Central memory CD8-positive, alpha-beta T cell (primary cell): ENCODE measurements around the gene PLA2G7.
"Not testable (repeated sequence)": the region's sequence is repeated elsewhere in the genome, so short reads cannot be mapped to it uniquely, and the experiment has no call there.

Experiments used
- ATAC-seq: fragments of 150-1000 bp; cut with Tn5 transposase; replicated peaks from 2 replicates; pipeline ENCODE4 v1.10.0; 2022; ENCODE audit warnings: mild to moderate bottlenecking, moderate FRiP score, moderate number of reproducible peaks; ENCODE audit not compliant: poor library complexity, severe bottlenecking; ENCODE audit errors: extremely low read depth
- DNase-seq, 2 donors: peaks; one replicate each; pipeline ENCODE4 v3.0.0; 2021; ENCODE audit warnings: low spot score in 2 of 2
- H3K27ac Mint-ChIP-seq: one replicate; pipeline ENCODE4 v1.8.0; 2022; ENCODE audit warnings: low read depth, mild to moderate bottlenecking, moderate library complexity, mixed read lengths
- H3K27me3 Mint-ChIP-seq: one replicate; pipeline ENCODE4 v1.8.0; 2022; ENCODE audit warnings: mixed read lengths
- H3K36me3 Mint-ChIP-seq: one replicate; pipeline ENCODE4 v1.8.0; 2022; ENCODE audit warnings: mild to moderate bottlenecking, moderate library complexity, mixed read lengths; ENCODE audit not compliant: insufficient read depth
- H3K4me1 Mint-ChIP-seq: one replicate; pipeline ENCODE4 v1.8.0; 2022; ENCODE audit warnings: mixed read lengths
- H3K4me3 Mint-ChIP-seq: one replicate; pipeline ENCODE4 v1.8.0; 2022; ENCODE audit warnings: mild to moderate bottlenecking, moderate library complexity, mixed read lengths
- H3K9me3 Mint-ChIP-seq: one replicate; pipeline ENCODE4 v1.8.0; 2022; ENCODE audit warnings: mixed read lengths

Gene PLA2G7

DNA sequence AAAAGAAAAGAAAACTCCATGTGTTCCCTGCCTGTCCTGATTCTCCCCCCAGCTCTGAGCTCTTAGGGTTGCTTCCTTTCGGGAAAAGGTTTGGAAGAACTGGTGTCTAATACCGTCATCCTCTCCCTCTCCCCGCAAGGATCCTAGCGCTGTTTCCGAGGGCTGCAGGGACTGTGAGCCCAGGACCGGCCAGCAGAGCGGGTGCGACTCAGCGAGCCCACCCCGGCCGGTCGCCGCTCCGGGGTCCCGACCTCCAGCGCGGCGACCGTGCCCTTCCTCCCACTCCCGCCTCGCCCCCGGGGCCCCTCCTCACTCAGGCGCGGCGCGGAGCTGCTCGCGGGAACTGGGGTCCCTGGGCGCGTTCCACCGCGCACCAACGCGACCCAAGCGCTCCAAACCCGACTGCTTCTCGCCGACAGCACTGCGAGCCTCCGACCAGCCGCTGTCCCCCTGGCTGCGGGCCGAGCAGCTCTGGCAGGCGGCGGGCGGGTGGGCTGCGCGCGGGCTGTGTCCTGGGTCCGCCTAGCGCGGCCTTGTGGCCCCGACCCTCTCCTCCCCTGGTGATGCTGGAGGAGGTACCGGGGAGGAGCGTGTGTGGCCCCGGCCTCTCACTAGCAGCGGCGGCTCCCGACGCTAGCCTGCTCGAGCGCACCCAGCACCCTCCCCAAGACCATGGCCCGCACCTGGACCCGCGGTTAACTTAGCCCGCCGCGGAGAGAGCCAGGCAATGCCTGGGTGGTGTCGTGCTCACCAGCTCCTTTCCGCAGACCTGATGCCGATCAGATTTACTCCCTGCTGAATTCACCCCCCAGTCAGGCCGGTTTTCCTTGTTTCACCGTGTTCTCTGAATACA, at the start of gene PLA2G7:
Gene PLA2G7, minus strand, starts transcription at position 509 of the 853 bp plus-strand sequence. CDS start 12,484 bp downstream, outside the sequence.
- H3K27me3 Mint-ChIP-seq: peaks cover 78% of the 10 kb centered on the region
- DNase-seq (no peak), ATAC-seq (no peak)
- H3K4me1 Mint-ChIP-seq: peaks cover 8% of the 10 kb centered on the region
- H3K9me3 Mint-ChIP-seq: no peaks in the 10 kb centered on the region
- no peak within 1 kb of the TSS for H3K27ac Mint-ChIP-seq
- peak within 1 kb of the TSS; percentile 37 for H3K4me3 Mint-ChIP-seq
- peaks cover 2% of the 10 kb centered on the region for H3K36me3 Mint-ChIP-seq

DNA sequence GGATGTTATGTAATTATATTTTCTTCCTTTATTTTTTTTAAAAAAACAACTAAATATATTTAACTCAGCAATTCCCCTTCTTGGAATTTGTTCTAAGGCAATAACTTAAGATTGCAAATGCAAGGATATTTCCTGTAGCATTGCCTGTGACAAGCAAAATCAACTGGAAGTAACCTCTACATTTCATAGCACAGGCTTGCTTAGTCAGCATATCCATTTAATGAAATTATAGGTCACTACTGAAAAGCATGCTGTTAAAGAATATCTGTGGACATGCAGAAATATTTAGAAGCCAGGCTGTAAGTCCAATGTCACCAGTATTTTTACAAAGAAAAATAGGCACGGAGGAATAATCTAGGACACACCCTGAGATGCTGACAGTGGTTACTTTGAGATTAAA, 49.4 kb upstream of the PLA2G7 start:
- ATAC-seq (no peak), DNase-seq (no peak)
- no peak overlapping the region for H3K4me3 Mint-ChIP-seq
- no peaks in the 10 kb centered on the region for H3K4me1 Mint-ChIP-seq
- H3K27ac Mint-ChIP-seq: no peak overlapping the region
- H3K36me3 Mint-ChIP-seq: no peaks in the 10 kb centered on the region
- H3K27me3 Mint-ChIP-seq: peaks cover 21% of the 10 kb centered on the region
- no peaks in the 10 kb centered on the region for H3K9me3 Mint-ChIP-seq

DNA sequence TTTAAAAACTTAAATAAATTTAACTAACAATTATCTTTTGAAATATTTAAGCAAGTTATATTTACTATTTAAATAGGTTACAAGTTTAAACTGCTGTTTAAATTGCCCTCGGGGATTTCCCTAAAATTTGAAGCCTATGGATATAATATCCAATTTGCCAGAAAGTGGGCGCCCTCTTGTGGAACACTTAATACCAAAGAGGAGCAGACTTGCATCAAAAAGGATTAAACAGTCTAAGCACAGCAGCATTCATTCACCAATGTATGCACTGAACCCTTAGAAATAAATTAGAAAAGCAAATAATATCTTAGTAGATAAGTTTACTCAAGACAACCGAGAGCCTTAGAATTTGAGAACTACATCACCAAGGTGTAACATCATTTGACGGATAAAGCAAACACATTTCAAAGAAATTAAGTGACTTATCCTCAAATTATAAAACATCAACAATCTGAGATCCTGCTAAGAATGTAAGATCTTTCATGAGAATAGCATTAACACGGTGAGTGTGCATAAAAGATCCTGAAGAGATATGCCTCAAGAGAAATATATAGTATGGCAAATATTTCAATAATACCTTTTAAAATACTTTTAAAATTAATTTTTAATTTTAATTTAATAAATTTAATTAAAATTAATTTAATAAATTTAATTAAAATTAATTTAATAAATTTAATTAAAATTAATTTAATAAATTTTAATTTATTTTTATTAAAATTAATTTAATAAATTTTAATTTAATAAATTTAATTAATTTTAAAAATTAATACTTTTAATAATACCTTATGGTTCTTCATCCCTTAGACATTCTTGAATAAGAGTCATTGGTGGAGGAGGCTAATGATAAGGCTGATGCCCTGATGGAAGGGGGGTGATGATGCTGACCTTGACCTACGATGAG, 46.6 kb upstream of the PLA2G7 start:
- ATAC-seq: no peak
- H3K9me3 Mint-ChIP-seq: no peaks in the 10 kb centered on the region
- DNase-seq: no peak
- H3K4me1 Mint-ChIP-seq: no peaks in the 10 kb centered on the region
- H3K27ac Mint-ChIP-seq: no peak overlapping the region
- H3K27me3 Mint-ChIP-seq: peaks cover 8% of the 10 kb centered on the region
- no peaks in the 10 kb centered on the region for H3K36me3 Mint-ChIP-seq
- H3K4me3 Mint-ChIP-seq: no peak overlapping the region

DNA sequence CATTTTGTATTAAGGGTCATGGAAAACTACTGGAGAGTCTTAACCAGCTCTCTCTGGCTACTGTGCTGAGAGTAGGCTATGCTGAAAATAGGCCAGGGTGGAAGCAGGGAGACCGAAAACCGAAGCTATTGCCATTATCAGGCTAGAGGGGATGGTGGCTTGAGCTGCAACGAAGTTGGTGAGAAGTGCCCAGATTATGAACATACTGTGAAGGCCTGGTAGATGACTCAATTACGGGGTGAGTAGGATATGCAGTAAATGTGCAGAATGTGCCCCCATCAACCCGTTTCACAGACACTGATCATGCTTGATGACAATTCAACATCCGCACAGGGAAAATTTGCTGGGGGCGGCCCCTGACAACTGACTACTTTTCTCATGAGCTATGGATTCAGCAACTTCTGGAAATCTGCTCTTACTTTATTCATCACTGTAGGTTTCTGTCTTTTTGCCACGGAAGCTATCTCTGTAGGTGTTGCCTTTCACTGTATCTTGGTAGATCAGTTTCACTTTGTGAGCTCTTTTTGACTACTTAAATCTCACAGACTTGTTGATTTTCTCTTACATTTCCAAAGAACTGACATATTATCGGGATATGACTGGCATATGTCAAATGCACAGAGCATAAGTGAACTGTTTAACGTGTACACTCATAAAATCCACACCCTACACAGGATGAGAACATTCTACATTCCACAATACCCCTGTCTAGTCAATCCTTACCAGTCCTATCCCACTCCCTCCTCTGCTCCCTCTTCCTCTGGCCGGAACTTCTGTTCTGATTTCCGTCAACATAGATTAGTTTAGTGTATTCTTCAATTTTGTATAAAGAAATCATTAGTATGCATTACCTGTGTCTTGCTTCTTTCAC, 42.5 kb upstream of the PLA2G7 start:
- Mint-ChIP-seq H3K4me1 (no peaks in the 10 kb centered on the region), H3K27ac (no peak overlapping the region), H3K4me3 (no peak overlapping the region), H3K36me3 (no peaks in the 10 kb centered on the region), H3K9me3 (no peaks in the 10 kb centered on the region), H3K27me3 (no peaks in the 10 kb centered on the region)
- DNase-seq (no peak), ATAC-seq (no peak)

DNA sequence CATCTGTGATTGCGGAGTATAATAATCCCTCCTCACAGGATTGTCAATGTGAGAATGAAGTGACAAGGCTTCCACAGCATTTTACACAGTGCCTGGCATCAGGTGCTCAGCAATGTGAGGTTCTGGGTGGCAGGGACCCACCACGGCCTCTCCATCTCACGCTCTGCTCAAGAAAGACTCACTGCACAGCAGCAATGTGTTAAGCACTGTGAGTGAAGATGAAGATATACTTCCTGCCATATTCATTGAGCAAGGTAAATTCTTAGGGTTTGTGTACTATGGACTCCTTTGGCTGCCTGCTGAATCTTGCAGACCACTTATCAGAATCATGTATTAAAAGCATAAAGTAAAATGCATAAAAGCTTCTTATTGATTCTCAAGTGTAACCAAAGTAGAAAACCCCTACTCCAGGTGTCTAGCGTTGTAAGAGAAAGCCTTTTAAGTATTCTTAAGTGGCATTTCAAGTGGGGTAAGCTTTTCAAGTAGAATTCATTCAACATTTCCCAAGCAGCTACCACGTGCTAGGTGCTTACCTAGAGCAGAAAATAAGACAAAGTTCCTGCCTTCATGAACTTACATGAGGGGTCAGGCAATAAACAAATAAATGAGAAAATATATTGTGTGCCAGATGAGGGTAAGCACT, 41.0 kb upstream of the PLA2G7 start:
- no peak overlapping the region for H3K4me3 Mint-ChIP-seq
- no peak overlapping the region for H3K27ac Mint-ChIP-seq
- no peaks in the 10 kb centered on the region for H3K36me3 Mint-ChIP-seq
- H3K27me3 Mint-ChIP-seq: no peaks in the 10 kb centered on the region
- H3K9me3 Mint-ChIP-seq: no peaks in the 10 kb centered on the region
- ATAC-seq (no peak), DNase-seq (no peak)
- no peaks in the 10 kb centered on the region for H3K4me1 Mint-ChIP-seq

DNA sequence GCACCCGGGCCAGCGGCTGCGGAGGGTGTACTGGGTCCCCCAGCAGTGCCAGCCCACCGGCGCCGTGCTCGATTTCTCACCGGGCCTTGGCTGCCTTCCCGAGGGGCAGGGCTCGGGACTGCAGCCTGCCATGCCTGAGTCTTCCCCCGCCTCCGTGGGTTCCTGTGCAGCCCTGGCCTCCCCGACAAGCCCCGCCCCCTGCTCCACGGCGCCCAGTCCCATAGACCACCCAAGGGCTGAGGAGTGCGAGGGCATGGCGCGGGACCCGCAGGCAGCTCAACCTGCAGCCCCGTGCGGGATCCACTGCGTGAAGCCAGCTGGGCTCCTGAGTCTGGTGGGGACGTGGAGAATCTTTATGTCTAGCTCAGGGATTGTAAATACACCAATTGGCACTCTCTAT, 39.6 kb upstream of the PLA2G7 start:
- H3K27ac Mint-ChIP-seq, H3K4me3 Mint-ChIP-seq, H3K27me3 Mint-ChIP-seq, ATAC-seq, H3K4me1 Mint-ChIP-seq, H3K36me3 Mint-ChIP-seq, DNase-seq, H3K9me3 Mint-ChIP-seq: not testable (repeated sequence)

DNA sequence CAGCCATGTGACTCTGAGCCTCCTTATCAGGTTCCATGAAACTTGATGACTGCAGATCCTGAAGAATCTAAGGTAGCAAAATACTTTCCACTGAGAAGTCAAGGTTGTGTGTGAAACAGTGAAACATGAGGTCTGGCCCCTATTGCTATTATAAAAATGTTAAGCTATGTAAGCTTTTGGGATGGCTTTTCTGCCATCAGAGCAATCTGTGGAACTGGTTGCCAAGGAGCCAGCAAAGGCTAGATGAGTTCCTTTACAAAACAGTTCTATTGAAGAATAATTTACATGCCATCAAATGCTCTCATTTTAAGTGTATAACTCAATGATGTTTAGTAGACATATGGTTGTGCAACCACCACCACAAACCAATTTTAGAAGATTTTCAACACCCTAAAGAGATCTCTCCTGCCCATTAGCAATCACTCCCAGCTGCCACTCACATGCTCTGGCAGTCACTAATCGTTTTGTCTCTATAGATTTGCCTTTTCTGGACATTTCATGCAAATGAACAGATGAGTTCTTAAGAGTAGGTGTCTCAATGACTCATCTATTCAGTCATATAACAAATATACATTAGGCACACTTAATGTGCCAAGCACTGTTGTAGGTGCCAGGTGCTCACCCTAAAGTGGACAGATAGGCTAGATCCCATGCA, 38.2 kb upstream of the PLA2G7 start:
- no peak for ATAC-seq
- DNase-seq: no peak
- Mint-ChIP-seq H3K4me1 (no peaks in the 10 kb centered on the region), H3K27me3 (peaks cover 11% of the 10 kb centered on the region), H3K9me3 (no peaks in the 10 kb centered on the region), H3K4me3 (no peak overlapping the region), H3K36me3 (no peaks in the 10 kb centered on the region), H3K27ac (no peak overlapping the region)

DNA sequence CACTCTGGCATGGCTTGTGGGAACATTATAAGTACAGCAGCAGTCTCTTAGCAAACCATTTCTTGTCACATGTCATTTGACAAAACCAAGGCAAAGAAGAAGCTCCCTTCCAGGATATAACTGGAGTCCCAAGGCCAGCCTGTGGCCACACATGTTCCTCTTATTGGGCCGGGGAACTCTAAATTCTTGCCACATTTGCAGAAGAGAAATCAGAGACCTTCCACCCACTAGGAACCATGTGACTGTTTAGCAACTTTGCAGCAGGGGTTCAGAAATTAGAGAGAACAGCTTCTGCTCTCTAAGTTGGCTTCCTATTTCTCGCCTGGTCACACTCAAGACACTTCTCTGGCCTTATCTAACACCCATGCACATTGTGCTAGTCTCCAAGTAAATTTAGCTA, 37.6 kb upstream of the PLA2G7 start:
- peaks cover 17% of the 10 kb centered on the region for H3K27me3 Mint-ChIP-seq
- ATAC-seq: no peak
- no peak for DNase-seq
- no peaks in the 10 kb centered on the region for H3K9me3 Mint-ChIP-seq
- H3K27ac Mint-ChIP-seq: no peak overlapping the region
- no peak overlapping the region for H3K4me3 Mint-ChIP-seq
- no peaks in the 10 kb centered on the region for H3K36me3 Mint-ChIP-seq
- H3K4me1 Mint-ChIP-seq: no peaks in the 10 kb centered on the region

DNA sequence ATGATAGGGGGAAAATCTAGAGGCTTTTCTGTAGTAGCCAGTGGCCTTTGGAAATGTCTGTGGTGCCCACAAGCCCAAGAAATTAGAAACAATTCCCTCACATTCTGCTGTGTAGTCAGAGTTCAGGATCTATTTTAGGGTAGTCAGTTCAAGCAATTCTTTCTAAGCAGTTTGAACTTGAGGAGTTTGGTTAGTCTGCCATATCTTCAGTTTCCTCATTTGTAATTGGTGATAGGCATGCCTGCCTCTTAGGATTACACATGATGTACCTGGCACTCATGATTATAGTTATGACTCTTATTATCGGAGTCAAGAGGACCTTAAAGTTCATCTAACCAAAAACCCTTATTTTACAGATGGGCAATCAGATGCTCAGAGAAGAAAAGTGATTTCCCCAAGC, 36.8 kb upstream of the PLA2G7 start:
- DNase-seq: no peak

DNA sequence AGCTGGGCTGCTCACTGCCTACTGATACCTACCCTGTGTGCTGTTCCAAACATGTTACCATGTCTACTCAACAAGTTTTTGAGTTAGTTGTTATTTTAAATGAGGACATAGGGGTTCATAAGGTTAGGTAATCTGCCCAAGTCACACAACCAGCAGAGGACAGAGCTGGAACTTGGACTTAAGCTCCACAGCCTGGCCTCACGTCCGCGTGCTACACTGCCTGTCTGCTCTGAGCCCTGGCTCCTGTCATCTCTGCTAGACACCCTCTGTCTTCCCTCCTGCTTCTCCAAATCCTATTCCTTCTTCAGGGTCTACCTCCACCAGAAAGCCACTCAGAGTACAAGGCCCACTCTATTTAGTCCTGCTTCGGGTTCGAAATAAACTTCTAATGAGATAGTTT, 29.8 kb upstream of the PLA2G7 start:
- Mint-ChIP-seq H3K4me3 (no peak overlapping the region), H3K27me3 (peaks cover 49% of the 10 kb centered on the region), H3K9me3 (no peaks in the 10 kb centered on the region), H3K36me3 (no peaks in the 10 kb centered on the region), H3K27ac (no peak overlapping the region), H3K4me1 (no peaks in the 10 kb centered on the region)
- DNase-seq (no peak), ATAC-seq (no peak)

More for the DNA sequence above, 36.8 kb upstream of the PLA2G7 start:
- no peaks in the 10 kb centered on the region for H3K9me3 Mint-ChIP-seq
- H3K27ac Mint-ChIP-seq: no peak overlapping the region
- ATAC-seq: no peak
- no peaks in the 10 kb centered on the region for H3K36me3 Mint-ChIP-seq
- peaks cover 22% of the 10 kb centered on the region for H3K27me3 Mint-ChIP-seq
- H3K4me1 Mint-ChIP-seq: no peaks in the 10 kb centered on the region
- H3K4me3 Mint-ChIP-seq: no peak overlapping the region

DNA sequence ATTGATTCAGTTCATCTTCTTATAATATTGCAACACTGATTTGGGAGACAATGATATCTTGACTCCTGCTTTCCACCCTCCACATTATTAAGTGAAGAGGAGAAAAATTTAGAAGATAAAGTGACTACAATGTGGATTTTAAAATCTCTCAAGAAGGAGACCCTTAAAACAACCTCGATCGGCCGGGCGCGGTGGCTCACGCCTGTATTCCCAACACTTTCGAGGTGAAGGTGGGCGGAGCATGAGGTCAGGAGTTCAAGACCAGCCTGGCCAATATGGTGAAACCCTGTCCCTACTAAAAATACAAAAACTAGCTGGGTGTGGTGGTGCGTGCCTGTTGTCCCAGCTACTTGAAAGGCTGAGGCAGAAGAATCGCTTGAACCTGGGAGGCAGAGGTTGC, 29.1 kb upstream of the PLA2G7 start:
- peaks cover 47% of the 10 kb centered on the region for H3K27me3 Mint-ChIP-seq
- not testable (repeated sequence) for H3K4me1 Mint-ChIP-seq, H3K36me3 Mint-ChIP-seq, DNase-seq, ATAC-seq, H3K4me3 Mint-ChIP-seq, H3K27ac Mint-ChIP-seq, H3K9me3 Mint-ChIP-seq
